Ovary (tissue), 3 donors: ENCODE results near the gene CALML5.

Experiments used
- EP300 ChIP-seq: sonication (generic); formaldehyde crosslinking; IDR thresholded peaks from one replicate; pipeline ENCODE4 v1.6.1; 2017; ENCODE audit warnings: antibody characterized with exemption
- POLR2A ChIP-seq: fragments of 450-650 bp; IDR thresholded peaks from one replicate; pipeline ENCODE4 v1.6.1; 2017; ENCODE audit warnings: antibody characterized with exemption, mild to moderate bottlenecking, moderate library complexity
- TF ChIP-seq, protein P1 (sequence below), 3 donors: fragments of 450-650 bp in 2 of 3; fragments of 200-600 bp in 1 of 3; IDR thresholded peaks; one replicate each; pipeline versions ENCODE4 v1.5.1 to v1.8.0; 2016 to 2022; ENCODE audit warnings: antibody characterized with exemption in 3 of 3, mild to moderate bottlenecking in 1 of 3
- donor health status: DM: no; HTN: no; CAD: no.

DNA sequence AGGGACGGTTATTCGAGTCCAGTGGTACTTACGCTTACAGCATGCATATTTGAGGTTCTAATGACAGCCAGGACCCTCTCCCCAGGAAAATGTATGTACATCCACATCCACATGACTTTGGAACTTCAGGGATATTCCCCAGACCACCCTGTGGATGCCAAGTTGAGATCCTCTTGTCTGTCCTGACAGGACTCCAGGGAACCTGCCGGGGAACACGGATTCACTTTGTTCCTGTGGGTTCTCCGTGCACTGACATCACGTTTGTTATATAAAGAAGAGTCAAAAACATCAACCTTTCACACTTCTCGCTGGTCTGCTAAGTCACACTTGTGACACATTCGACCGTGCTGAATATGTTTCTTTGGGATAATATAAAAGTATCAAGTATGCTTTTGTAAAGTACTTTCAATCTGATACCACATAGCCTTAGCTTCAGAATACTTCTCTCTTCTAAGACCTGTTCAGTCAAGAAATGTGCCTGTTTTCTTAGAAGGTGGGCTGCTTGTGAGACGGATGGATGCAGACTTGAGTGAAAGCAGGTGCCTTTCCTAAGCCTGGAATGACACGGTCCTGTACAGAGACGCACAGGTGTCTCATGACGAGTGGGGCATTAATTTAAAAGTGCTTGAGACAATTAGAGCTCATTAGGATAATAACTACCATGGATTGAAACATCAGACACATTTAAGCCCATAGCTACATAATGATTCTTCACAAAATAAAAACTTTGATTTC lies 38.7 kb downstream of the CALML5 start:
- TF ChIP-seq, protein P1, sequence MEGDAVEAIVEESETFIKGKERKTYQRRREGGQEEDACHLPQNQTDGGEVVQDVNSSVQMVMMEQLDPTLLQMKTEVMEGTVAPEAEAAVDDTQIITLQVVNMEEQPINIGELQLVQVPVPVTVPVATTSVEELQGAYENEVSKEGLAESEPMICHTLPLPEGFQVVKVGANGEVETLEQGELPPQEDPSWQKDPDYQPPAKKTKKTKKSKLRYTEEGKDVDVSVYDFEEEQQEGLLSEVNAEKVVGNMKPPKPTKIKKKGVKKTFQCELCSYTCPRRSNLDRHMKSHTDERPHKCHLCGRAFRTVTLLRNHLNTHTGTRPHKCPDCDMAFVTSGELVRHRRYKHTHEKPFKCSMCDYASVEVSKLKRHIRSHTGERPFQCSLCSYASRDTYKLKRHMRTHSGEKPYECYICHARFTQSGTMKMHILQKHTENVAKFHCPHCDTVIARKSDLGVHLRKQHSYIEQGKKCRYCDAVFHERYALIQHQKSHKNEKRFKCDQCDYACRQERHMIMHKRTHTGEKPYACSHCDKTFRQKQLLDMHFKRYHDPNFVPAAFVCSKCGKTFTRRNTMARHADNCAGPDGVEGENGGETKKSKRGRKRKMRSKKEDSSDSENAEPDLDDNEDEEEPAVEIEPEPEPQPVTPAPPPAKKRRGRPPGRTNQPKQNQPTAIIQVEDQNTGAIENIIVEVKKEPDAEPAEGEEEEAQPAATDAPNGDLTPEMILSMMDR (IDR thresholded peaks at IDR 0.05), result no peak
- no peak for TF ChIP-seq POLR2A
- no peak for TF ChIP-seq EP300
